K562 (cell line): ENCODE results near the gene CD72.

Experiments
- CHD1 ChIP-seq: fragments of 200-600 bp; sonication (generic); IDR thresholded peaks from one replicate; pipeline ENCODE4 v1.6.1; 2012; ENCODE audit warnings: mild to moderate bottlenecking, moderate library complexity, low read length, inconsistent platforms
- CTCF ChIP-seq, 3 experiments: IDR thresholded peaks in 2 of 3; conservative IDR thresholded peaks in 1 of 3; 2 replicates each; pipeline ENCODE4 v1.5.1; 2011 to 2012; ENCODE audit warnings: low read length in 3 of 3, mild to moderate bottlenecking in 3 of 3, control low read depth in 2 of 3, improper control_type of control experiment in 1 of 3, inconsistent platforms in 1 of 3, low read depth in 1 of 3, mixed read lengths in 1 of 3, moderate library complexity in 1 of 3; ENCODE audit not compliant: insufficient read depth in 2 of 3
- MAFK ChIP-seq: IDR thresholded peaks from 2 replicates; pipeline ENCODE4 v1.6.1; 2011; ENCODE audit warnings: low read length, improper control_type of control experiment
- MEIS2 ChIP-seq: fragments of 450-650 bp; IDR thresholded peaks from 2 replicates; pipeline ENCODE4 v1.6.1; 2014; ENCODE audit warnings: mild to moderate bottlenecking; ENCODE audit not compliant: partially characterized antibody
- PKNOX1 ChIP-seq: fragments of 450-650 bp; IDR thresholded peaks from 2 replicates; pipeline ENCODE4 v1.6.1; 2016
- POLR2A ChIP-seq: fragments of 450-650 bp; conservative IDR thresholded peaks from 2 replicates; pipeline ENCODE4 v1.6.1; 2016
- SIRT6 ChIP-seq: IDR thresholded peaks from one replicate; pipeline ENCODE4 v1.6.1; 2012; ENCODE audit warnings: low read depth, mild to moderate bottlenecking, control low read depth, inconsistent platforms, low read length, moderate library complexity
- ZNF274 ChIP-seq: IDR thresholded peaks from 2 replicates; pipeline ENCODE4 v1.6.1; 2011; ENCODE audit warnings: low read depth, mild to moderate bottlenecking, low read length, moderate library complexity, borderline replicate concordance

- TF ChIP-seq CHD1 (no peak), SIRT6 (no peak), POLR2A (no peak), MAFK (no peak), CTCF (IDR thresholded peaks at IDR 0.05 in 2 of 3, conservative IDR thresholded peaks at IDR 0.05 in 1 of 3; ENCODE audit: insufficient read depth in 2 of 3, low read depth in 1 of 3, low read length in 3 of 3) (no peak), ZNF274 (no peak), MEIS2 (no peak), PKNOX1 (no peak)
Measured at GRCh38 chr9:35661756-35662350, 43.6 kb upstream of the CD72 start.
